GOT3 (cell line): ENCODE data around the gene CCBE1.

ENCODE experiments used
- DNase-seq: peaks from one replicate; lab custom pipeline; 2025; ENCODE audit warnings: mixed read lengths; lab: John Stamatoyannopoulos, UW

CCBE1 gene

DNA sequence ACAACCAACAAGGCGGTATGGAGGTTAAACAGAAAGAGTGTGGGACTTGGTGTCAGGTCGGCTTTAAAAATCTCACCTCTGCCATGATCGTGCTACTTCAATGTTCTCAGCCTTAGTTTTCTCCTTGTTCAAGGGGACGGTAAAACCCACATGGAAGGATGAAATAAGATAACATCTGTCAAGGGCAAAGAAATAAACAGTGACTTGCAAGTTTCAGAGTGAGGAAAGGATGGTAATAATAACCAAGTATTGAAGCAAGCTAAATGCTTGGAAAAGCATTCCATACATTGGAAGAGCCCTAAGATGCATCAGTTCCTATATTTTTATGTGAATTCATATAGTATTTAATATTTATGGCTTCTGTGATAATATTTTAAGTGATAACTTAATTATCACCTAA, 308.4 kb downstream of the CCBE1 start:
- DNase-seq: no peak

DNA sequence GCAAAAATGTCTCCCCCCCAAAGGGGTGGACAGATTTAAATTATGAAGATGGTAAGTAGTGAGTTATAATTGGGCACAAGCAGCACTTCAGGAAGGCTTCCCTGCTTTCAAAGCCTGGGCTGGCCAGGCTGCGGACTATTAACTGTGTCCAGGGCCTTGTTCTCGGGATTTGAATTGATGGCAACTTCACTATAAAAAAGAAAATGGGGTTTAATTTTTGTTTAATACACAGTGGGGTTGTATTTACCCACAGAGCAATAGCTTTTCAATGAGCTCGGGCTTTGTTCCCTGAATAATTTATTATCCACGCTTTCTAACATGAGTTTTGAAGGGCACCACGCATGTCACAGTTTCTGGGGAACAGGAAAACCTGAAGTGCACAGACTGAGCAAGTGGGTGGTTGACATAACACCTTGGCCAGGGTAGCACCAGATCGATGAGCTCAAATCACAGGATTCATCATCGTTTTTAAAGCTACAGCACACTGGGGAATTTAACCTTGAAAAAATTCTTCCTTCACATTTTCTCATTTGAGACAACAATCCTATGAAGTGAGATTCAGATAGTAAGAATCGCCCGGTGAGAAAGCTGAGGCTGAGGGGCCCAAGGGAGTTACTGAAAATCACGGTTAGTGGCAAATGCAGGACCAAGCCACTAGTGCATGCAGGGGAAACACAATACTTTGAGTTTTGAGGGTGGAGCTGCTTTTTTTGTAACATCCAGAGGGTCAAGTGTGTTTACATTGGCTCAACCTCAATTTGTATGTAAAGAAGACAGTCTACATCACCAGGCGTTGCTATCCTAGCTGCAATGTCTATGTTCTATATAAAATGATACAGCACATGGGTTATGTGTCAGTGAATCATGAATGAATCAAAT, 309.3 kb downstream of the CCBE1 start:
- DNase-seq: no peak

DNA sequence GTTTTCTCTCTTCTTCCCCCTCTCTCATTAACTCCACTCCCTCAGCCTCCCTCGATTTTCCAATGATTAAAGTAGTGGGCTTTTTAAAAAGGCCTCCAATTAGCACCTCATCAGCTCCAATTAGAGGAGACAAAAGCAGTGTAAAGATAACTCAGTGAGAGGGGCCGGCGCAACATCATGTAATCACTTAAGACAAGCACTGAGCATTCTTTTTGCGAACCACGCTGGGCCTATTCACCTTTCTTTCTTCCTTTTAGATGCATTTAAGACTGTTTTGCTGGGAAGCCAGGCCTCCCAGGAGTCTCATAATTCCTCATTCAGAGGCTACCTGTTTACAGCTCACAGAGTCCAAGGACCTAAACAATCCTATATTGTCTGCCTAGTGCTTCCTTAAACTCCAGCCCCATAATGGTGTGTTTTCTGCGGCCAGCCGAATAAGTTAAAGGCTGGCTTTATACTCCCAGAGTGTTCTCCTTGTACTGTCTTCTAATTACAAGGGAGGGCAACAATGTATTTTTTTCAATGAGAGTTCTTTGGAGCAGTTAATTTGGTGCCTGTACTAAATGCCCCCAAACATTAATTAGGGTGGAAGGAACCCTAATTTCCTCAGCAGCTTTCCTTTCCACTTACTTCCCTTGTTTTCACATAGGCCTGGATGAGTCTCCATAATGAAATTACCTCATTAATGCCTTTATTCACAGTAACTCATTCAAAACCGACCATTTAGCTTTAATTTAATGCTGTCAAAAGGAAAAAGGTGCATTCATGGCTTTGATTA, 310.1 kb downstream of the CCBE1 start:
- DNase-seq: no peak

DNA sequence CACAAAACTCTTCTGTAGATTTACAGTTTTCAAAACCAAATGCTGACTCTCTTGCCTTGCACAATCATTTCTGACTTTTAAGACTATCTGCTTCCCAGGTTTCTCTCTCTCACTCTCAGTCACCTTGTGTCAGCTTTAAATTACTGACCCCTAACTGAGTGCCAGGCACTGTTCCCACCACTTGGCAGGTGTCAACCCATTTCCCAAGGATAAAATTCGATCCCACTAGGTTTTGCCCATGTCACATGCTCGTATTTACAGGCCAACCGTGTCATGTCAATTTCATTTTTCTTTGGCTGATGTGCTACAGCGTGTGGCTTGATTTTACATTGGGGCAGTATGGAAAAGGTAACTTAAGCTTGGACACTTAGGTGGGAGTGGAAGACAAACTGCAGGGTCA, 312.0 kb downstream of the CCBE1 start:
- no peak for DNase-seq

DNA sequence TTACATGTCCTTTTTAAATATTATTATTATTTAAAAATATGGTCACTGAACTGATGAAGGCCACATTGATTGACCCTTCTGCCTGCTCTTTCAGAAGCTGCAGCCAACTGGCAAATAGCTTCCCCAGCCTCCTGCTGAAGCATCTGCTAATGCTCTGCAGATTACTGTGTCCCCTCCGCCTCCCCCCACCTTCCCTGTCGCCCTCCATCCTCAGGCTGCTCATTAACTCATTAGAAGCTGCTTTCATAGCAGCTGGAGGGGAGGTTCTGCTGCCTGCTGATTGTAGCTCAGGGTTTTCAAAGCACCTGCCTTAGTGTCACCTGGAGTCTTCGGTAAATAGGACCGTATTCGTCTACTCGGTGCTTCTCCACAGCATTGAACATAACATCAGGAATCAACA, 313.4 kb downstream of the CCBE1 start:
- DNase-seq: no peak

DNA sequence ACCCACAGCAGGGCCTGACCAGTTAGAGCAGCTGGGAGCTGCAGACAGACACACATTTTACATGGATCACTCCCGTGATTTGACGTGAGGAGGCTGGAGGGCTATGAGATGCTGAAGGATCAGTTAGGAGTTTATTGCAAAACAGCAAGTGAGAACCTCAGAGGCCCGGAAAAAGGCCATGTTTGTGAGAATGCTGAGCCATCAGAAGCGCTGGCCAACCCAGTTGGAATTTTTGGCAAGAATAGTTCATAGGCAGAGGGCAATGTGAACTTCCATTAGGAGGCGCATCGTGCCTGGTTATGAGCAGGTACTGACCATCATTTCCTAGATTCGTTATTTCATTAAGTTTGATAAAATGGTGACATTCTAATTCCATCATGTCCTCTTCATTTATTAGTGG, 314.8 kb downstream of the CCBE1 start:
- DNase-seq: no peak

DNA sequence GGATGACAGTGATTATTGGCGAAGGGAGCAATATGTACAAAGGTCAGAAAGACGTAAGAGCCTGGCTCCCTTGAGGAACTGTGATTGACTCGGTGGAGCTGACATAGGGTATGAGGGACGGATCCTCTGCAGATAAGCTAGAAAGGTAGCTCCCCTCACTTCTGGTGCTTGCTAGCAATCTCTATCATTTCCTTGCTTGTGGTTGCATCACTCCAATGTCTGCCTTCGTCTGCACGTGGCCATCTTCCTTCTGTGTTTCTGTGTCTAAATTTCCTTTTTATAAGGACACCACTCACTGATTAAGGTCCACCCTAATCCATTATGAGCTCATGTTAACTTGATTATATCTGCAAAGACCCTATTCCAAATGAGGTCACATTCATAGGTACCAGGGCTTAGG, 315.3 kb downstream of the CCBE1 start:
- no peak for DNase-seq
